Cardiac muscle cell (in vitro differentiated cells and primary cell): ENCODE data around the gene EIF1B. TPM values are rescaled to one million over a fixed set of nuclear protein-coding genes. Genes with fewer than 3 reads are reported as not detected.

Experiments used
- DNase-seq, 2 donors: peaks; one replicate each; pipeline versions ENCODE4 v3.0.0 to v3.0.0-alpha.2; 2010 to 2017; ENCODE audit warnings: low read depth in 1 of 2, low spot score in 1 of 2
- H3K27ac ChIP-seq: fragments of 200-600 bp; sonication (generic); 2 replicates; pipeline ENCODE4 v1.5.1; 2016
- H3K27me3 ChIP-seq: fragments of 200-600 bp; sonication (generic); 2 replicates; pipeline ENCODE4 v1.6.0; 2016; ENCODE audit warnings: control low read depth
- H3K36me3 ChIP-seq: fragments of 200-600 bp; sonication (generic); 2 replicates; pipeline ENCODE4 v1.5.1; 2016; ENCODE audit warnings: control low read depth
- H3K4me1 ChIP-seq: fragments of 200-600 bp; sonication (generic); 2 replicates; pipeline ENCODE4 v1.8.1; 2017; ENCODE audit warnings: low read depth, mild to moderate bottlenecking, mixed run types
- H3K4me3 ChIP-seq: fragments of 200-600 bp; sonication (generic); 2 replicates; pipeline ENCODE4 v1.5.1; 2016; ENCODE audit warnings: mild to moderate bottlenecking
- H3K9me3 ChIP-seq: fragments of 200-600 bp; sonication (generic); 2 replicates; pipeline ENCODE4 v1.5.1; 2017; ENCODE audit warnings: low read depth, mild to moderate bottlenecking, control low read depth
- polyA plus RNA-seq: library from polyadenylated mRNA; unstranded; fragments of >200 nt; fragmentation: Nextera tagmentation; extraction: Ambion mirVana; gene quantifications from 2 replicates; pipeline ENCODE4 v1.2.1, GENCODE V29; 2016
- total RNA-seq: library from RNA; depleted of rRNA; stranded (reverse); fragments of >200 nt; gene quantifications from 2 replicates; pipeline ENCODE4 v1.2.3, GENCODE V29; 2016
- TF ChIP-seq, protein P1 (sequence below): IDR thresholded peaks from 2 replicates; pipeline ENCODE4 v1.5.1; 2012; ENCODE audit warnings: low read depth, mild to moderate bottlenecking, low read length

Gene EIF1B
- total and polyA plus RNA-seq, 2 experiments from 2014 or later: 23.3 to 187 TPM

DNA sequence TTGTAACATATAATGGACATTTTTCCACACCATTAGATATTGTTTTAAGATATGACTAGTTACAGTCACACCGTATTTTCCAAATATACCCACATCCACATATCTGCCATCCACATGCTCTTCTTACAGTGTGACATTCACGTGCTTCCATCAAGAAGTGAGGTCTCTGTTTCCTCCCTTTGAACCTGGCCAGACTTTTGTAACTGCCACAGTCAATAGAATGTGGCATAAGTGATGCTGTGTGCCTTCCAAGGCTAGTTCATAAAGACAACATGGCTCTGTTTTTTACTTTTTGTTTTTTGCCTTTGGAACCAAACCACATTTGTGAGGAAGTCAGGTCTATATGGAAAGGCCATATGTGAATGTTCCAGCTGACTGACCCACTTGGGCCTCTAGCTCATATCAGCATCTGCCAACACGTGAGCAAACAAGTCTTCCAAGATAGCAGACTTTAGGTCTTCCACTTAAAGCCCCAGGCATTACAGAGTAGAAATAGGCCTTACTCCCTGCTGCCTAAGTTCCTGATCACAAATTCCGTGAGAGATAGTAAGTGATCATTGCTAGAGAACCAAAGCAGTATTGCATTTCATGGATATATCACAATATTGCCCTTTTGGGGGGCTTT, 27.1 kb downstream of the EIF1B start:
- TF ChIP-seq, protein P1, sequence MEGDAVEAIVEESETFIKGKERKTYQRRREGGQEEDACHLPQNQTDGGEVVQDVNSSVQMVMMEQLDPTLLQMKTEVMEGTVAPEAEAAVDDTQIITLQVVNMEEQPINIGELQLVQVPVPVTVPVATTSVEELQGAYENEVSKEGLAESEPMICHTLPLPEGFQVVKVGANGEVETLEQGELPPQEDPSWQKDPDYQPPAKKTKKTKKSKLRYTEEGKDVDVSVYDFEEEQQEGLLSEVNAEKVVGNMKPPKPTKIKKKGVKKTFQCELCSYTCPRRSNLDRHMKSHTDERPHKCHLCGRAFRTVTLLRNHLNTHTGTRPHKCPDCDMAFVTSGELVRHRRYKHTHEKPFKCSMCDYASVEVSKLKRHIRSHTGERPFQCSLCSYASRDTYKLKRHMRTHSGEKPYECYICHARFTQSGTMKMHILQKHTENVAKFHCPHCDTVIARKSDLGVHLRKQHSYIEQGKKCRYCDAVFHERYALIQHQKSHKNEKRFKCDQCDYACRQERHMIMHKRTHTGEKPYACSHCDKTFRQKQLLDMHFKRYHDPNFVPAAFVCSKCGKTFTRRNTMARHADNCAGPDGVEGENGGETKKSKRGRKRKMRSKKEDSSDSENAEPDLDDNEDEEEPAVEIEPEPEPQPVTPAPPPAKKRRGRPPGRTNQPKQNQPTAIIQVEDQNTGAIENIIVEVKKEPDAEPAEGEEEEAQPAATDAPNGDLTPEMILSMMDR: no peak
- Histone ChIP-seq H3K36me3 (no peaks in the 10 kb centered on the region), H3K4me1 (peaks cover 17% of the 10 kb centered on the region), H3K27me3 (no peaks in the 10 kb centered on the region), H3K4me3 (no peak overlapping the region), H3K9me3 (no peaks in the 10 kb centered on the region), H3K27ac (peak overlapping the region; percentile 50)
- peak in 1 of 2 donors; percentile 52 for DNase-seq

GRCh38 chr3:40337136-40338108, 27.9 kb downstream of the EIF1B start:
- no peaks in the 10 kb centered on the region for H3K9me3 ChIP-seq
- H3K4me3 ChIP-seq: no peak overlapping the region
- H3K27me3 ChIP-seq: no peaks in the 10 kb centered on the region
- peaks cover 17% of the 10 kb centered on the region for H3K4me1 ChIP-seq
- no peaks in the 10 kb centered on the region for H3K36me3 ChIP-seq
- TF ChIP-seq, protein P1: no peak
- no peak for DNase-seq
- H3K27ac ChIP-seq: peak overlapping the region; percentile 50

- Histone ChIP-seq H3K27ac (no peak overlapping the region), H3K9me3 (no peaks in the 10 kb centered on the region), H3K27me3 (no peaks in the 10 kb centered on the region), H3K4me1 (peaks cover 17% of the 10 kb centered on the region), H3K36me3 (no peaks in the 10 kb centered on the region), H3K4me3 (no peak overlapping the region)
- DNase-seq: no peak
- TF ChIP-seq, protein P1: no peak
These were observed 30.4 kb downstream of the EIF1B start for GRCh38 chr3:40339871-40340270.

DNA sequence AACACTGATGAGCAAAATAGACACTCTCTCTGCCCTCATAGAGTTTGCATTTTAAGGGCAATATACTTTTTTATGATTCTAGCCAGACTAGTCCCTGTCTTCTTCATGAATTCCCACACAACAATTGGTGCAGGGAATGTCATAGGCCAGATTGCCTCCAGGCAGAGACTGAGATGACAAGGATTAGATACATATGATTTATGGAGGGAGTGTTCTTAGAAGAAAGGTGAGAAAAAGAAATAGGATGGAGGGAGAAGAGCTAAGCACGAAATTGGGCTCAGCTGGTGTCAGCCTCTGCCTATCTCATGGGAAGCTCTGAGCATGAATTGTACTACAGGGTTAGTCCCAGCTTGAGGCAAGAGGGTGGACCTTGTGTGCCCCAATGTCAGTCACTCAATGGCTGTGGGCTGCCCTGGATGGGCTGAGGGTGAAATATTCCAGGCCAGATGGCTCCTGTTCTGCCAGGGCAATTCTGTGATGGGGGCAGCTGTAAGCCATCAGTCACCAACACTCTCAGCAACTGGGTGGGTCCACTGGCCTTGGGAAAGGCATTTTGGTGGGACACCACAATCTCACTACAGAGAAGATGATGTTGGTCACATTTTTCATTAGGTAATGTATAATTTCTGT, 31.1 kb downstream of the EIF1B start:
- H3K27ac ChIP-seq: no peak overlapping the region
- TF ChIP-seq, protein P1: no peak
- H3K4me1 ChIP-seq: peaks cover 17% of the 10 kb centered on the region
- no peaks in the 10 kb centered on the region for H3K27me3 ChIP-seq
- H3K9me3 ChIP-seq: no peaks in the 10 kb centered on the region
- H3K4me3 ChIP-seq: no peak overlapping the region
- no peaks in the 10 kb centered on the region for H3K36me3 ChIP-seq
- no peak for DNase-seq

- Histone ChIP-seq H3K36me3 (no peaks in the 10 kb centered on the region), H3K27ac (no peak overlapping the region)
- TF ChIP-seq, protein P1: no peak
These were observed 32.2 kb downstream of the EIF1B start for GRCh38 chr3:40341671-40342070.

More at GRCh38 chr3:40341671-40342070, 32.2 kb downstream of the EIF1B start:
- Histone ChIP-seq H3K4me3 (no peak overlapping the region), H3K4me1 (peaks cover 8% of the 10 kb centered on the region), H3K9me3 (no peaks in the 10 kb centered on the region), H3K27me3 (no peaks in the 10 kb centered on the region)
- DNase-seq: no peak
